Measurements from ENCODE around the gene OR2A42. TPM values are rescaled to one million over a fixed set of nuclear protein-coding genes. Genes with fewer than 3 reads are reported as not detected.
A peak's percentile ranks its signal among the peaks of the same experiment; 100 is the strongest.
"Not testable (repeated sequence)": the region's sequence is repeated elsewhere in the genome, so short reads cannot be mapped to it uniquely, and the experiment has no call there.

The OR2A42 gene
- total and polyA plus RNA-seq, 9 donors: 0.04 to 0.65 (median 0.32) TPM

GRCh38 chr7:144226866-144227265 is 12.5 kb downstream of the OR2A42 start:
- peak; percentile 4 for DNase-seq

GRCh38 chr7:144223675-144224074 is 15.7 kb downstream of the OR2A42 start:
- not testable (repeated sequence) for H3K27ac ChIP-seq (ENCODE audit: low read length); DNase-seq; H3K36me3 ChIP-seq (ENCODE audit: control insufficient read depth, insufficient read depth, low read length); H3K4me1 ChIP-seq (ENCODE audit: control insufficient read depth, insufficient read depth, low read length); H3K4me3 ChIP-seq (ENCODE audit: low read length); H3K9me3 ChIP-seq (replicated peaks; ENCODE audit: control insufficient read depth, low read depth, low read length); H3K27me3 ChIP-seq (ENCODE audit: control insufficient read depth, insufficient read depth, low read length)

More at GRCh38 chr7:144226866-144227265, 12.5 kb downstream of the OR2A42 start:
- H3K4me3 ChIP-seq (ENCODE audit: low read length); H3K27ac ChIP-seq (ENCODE audit: low read length); H3K4me1 ChIP-seq (ENCODE audit: control insufficient read depth, insufficient read depth, low read length); H3K9me3 ChIP-seq (replicated peaks; ENCODE audit: control insufficient read depth, low read depth, low read length); H3K36me3 ChIP-seq (ENCODE audit: control insufficient read depth, insufficient read depth, low read length); H3K27me3 ChIP-seq (ENCODE audit: control insufficient read depth, insufficient read depth, low read length): not testable (repeated sequence)
- no CpG with 5 or more reads among the region's 4 CpGs for WGBS (ENCODE audit: insufficient coverage)

- H3K36me3 ChIP-seq (ENCODE audit: control insufficient read depth, insufficient read depth, low read length); DNase-seq; H3K9me3 ChIP-seq (replicated peaks; ENCODE audit: control insufficient read depth, low read depth, low read length); H3K4me3 ChIP-seq (ENCODE audit: low read length); H3K27me3 ChIP-seq (ENCODE audit: control insufficient read depth, insufficient read depth, low read length); H3K27ac ChIP-seq (ENCODE audit: low read length); H3K4me1 ChIP-seq (ENCODE audit: control insufficient read depth, insufficient read depth, low read length): not testable (repeated sequence)
These were observed 18.9 kb downstream of the OR2A42 start for GRCh38 chr7:144220531-144220930.

DNA sequence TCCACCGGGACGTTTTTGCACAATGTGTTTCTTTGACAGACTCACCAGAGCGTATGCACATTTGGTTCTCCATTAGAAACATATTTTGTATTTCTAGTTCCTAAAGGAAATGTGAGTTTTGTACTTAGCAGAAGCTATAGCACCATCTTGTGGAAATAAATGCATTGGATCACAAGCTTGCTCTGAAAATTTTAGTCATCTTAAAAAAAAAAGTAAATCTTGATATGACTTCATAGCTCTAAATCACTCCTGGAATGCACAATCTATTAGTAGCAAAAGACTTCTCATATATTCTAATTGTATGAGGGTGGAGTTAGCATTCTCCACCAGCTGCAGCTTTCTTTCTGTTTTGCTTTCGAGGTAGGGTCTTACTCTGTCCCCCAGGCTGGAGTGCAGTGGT is 20.3 kb downstream of the OR2A42 start:
- not testable (repeated sequence) for H3K9me3 ChIP-seq (replicated peaks; ENCODE audit: control insufficient read depth, low read depth, low read length); H3K27ac ChIP-seq (ENCODE audit: low read length); H3K36me3 ChIP-seq (ENCODE audit: control insufficient read depth, insufficient read depth, low read length); H3K4me3 ChIP-seq (ENCODE audit: low read length); DNase-seq; H3K4me1 ChIP-seq (ENCODE audit: control insufficient read depth, insufficient read depth, low read length); H3K27me3 ChIP-seq (ENCODE audit: control insufficient read depth, insufficient read depth, low read length)
- WGBS (ENCODE audit: insufficient coverage): no CpG with 5 or more reads among the region's 4 CpGs

DNA sequence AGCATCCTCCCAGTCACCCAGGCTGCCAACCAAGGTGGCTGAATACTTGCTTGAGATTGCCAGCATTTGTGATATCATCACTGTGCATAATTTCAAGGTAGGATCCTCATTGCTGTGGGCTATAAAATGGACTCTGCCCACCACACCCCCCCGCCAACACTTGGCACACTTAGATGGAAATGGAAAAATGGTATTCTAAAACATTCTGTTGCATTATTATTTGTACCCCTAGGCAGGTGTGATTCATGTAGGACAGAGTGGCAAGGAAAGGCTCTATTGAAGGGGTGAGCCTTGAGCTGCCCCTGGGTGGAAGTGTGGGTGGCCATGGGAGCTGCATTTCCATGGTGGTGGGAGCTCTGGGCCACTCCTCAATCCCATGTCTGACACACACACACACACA is 20.8 kb downstream of the OR2A42 start:
- DNase-seq; H3K36me3 ChIP-seq (ENCODE audit: control insufficient read depth, insufficient read depth, low read length); H3K27ac ChIP-seq (ENCODE audit: low read length); H3K27me3 ChIP-seq (ENCODE audit: control insufficient read depth, insufficient read depth, low read length); H3K4me1 ChIP-seq (ENCODE audit: control insufficient read depth, insufficient read depth, low read length); H3K4me3 ChIP-seq (ENCODE audit: low read length); H3K9me3 ChIP-seq (replicated peaks; ENCODE audit: control insufficient read depth, low read depth, low read length): not testable (repeated sequence)
- WGBS (ENCODE audit: insufficient coverage): no CpG with 5 or more reads among the region's 1 CpG

GRCh38 chr7:144217200-144217599 is 22.2 kb downstream of the OR2A42 start:
- not testable (repeated sequence) for H3K9me3 ChIP-seq (replicated peaks; ENCODE audit: control insufficient read depth, low read depth, low read length); DNase-seq; H3K36me3 ChIP-seq (ENCODE audit: control insufficient read depth, insufficient read depth, low read length); H3K27ac ChIP-seq (ENCODE audit: low read length); H3K27me3 ChIP-seq (ENCODE audit: control insufficient read depth, insufficient read depth, low read length); H3K4me1 ChIP-seq (ENCODE audit: control insufficient read depth, insufficient read depth, low read length); H3K4me3 ChIP-seq (ENCODE audit: low read length)

DNA sequence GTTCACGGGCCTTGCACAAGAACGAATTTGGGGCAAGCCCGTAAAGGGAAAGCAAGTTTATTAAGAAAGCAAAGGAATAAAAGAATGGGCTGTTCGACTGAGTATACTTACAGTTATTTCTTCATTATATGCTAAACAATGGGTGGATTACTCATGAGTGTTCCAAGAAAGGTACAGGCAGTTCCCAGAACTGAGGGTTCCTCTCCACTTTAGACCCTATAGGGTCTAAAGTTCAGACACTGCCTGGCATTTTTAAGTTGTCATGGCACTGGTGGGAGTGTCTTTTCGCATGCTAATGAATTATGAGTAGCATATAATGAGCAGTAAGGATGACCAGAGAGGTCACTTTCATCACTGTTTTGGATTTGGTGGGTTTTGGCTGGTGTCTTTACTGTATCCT is 34.1 kb downstream of the OR2A42 start:
- not testable (repeated sequence) for H3K4me1 ChIP-seq (ENCODE audit: control insufficient read depth, insufficient read depth, low read length); DNase-seq; H3K27ac ChIP-seq (ENCODE audit: low read length); H3K9me3 ChIP-seq (replicated peaks; ENCODE audit: control insufficient read depth, low read depth, low read length); H3K36me3 ChIP-seq (ENCODE audit: control insufficient read depth, insufficient read depth, low read length); H3K4me3 ChIP-seq (ENCODE audit: low read length); H3K27me3 ChIP-seq (ENCODE audit: control insufficient read depth, insufficient read depth, low read length)
- no CpG with 5 or more reads among the region's 5 CpGs for WGBS (ENCODE audit: insufficient coverage)

DNA sequence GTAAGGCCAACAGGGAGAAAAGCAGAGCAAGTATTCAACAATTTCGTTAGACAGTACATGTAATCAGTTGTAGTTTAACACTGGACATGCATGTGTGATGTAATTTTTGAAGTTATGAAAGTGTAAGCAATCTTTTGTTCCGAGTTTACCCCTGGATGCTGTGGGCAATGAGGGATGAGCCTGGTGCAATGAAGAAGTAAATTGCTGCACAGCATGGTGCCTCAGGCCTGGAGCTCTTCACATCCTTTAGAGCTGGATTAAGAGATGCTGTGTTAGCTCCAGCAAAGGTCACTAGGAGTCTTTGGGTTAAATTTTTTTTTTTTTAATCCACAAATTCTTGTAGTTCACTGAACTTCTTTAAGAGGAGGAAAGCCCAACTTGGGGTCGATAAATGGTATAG is 36.3 kb downstream of the OR2A42 start:
- DNase-seq; H3K4me3 ChIP-seq (ENCODE audit: low read length); H3K4me1 ChIP-seq (ENCODE audit: control insufficient read depth, insufficient read depth, low read length); H3K9me3 ChIP-seq (replicated peaks; ENCODE audit: control insufficient read depth, low read depth, low read length); H3K36me3 ChIP-seq (ENCODE audit: control insufficient read depth, insufficient read depth, low read length); H3K27me3 ChIP-seq (ENCODE audit: control insufficient read depth, insufficient read depth, low read length); H3K27ac ChIP-seq (ENCODE audit: low read length): not testable (repeated sequence)
- no CpG with 5 or more reads among the region's 3 CpGs for WGBS (ENCODE audit: insufficient coverage)

DNA sequence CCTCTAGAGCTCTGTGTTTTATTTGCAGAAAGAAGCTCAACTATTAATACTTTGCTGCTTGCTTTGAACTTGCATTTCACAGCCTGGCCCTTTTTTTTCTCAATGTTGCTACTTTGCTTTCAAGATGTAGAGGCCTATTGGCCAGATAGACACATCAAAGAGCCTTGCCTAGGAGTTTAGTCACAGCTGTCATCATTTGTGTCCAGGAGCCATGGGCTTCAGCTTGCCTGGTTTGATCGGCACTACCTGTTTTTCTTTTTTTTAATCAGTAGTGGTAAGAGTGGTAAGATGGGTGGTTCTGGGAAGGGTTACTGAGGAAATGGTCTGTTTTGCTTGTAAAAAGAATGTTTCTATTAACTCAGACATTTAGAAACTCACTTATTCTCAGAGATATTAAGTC is 37.4 kb downstream of the OR2A42 start:
- not testable (repeated sequence) for H3K4me1 ChIP-seq (ENCODE audit: control insufficient read depth, insufficient read depth, low read length); H3K27me3 ChIP-seq (ENCODE audit: control insufficient read depth, insufficient read depth, low read length); H3K4me3 ChIP-seq (ENCODE audit: low read length); DNase-seq; H3K27ac ChIP-seq (ENCODE audit: low read length); H3K36me3 ChIP-seq (ENCODE audit: control insufficient read depth, insufficient read depth, low read length); H3K9me3 ChIP-seq (replicated peaks; ENCODE audit: control insufficient read depth, low read depth, low read length)
- WGBS (ENCODE audit: insufficient coverage): no CpG with 5 or more reads among the region's 1 CpG

- WGBS (ENCODE audit: insufficient coverage): no CpG with 5 or more reads among the region's 4 CpGs
- H3K4me3 ChIP-seq (ENCODE audit: low read length); H3K27me3 ChIP-seq (ENCODE audit: control insufficient read depth, insufficient read depth, low read length); H3K36me3 ChIP-seq (ENCODE audit: control insufficient read depth, insufficient read depth, low read length); H3K4me1 ChIP-seq (ENCODE audit: control insufficient read depth, insufficient read depth, low read length); H3K9me3 ChIP-seq (replicated peaks; ENCODE audit: control insufficient read depth, low read depth, low read length); DNase-seq; H3K27ac ChIP-seq (ENCODE audit: low read length): not testable (repeated sequence)
These were observed 40.5 kb downstream of the OR2A42 start for GRCh38 chr7:144198934-144199333.

- H3K4me3 ChIP-seq (ENCODE audit: low read length); DNase-seq; H3K9me3 ChIP-seq (replicated peaks; ENCODE audit: control insufficient read depth, low read depth, low read length); H3K4me1 ChIP-seq (ENCODE audit: control insufficient read depth, insufficient read depth, low read length); H3K27ac ChIP-seq (ENCODE audit: low read length); H3K27me3 ChIP-seq (ENCODE audit: control insufficient read depth, insufficient read depth, low read length); H3K36me3 ChIP-seq (ENCODE audit: control insufficient read depth, insufficient read depth, low read length): not testable (repeated sequence)
- no CpG with 5 or more reads among the region's 51 CpGs for WGBS (ENCODE audit: insufficient coverage)
These were observed 44.1 kb downstream of the OR2A42 start, which contains the start of gene ARHGEF35 for GRCh38 chr7:144195212-144195872. TSS of gene ARHGEF35 (minus strand) at chr7:144195833. CDS start at chr7:144188383, 7,450 bp downstream.
